GM21515 (cell line): ENCODE measurements around the gene C1orf115.
"Not testable (repeated sequence)": the region's sequence is repeated elsewhere in the genome, so short reads cannot be mapped to it uniquely, and the experiment has no call there.

ENCODE experiments used
- ATAC-seq: cut with Tn5 transposase; IDR thresholded peaks from one replicate; pipeline ENCODE4 v1.9.1; 2021; ENCODE audit not compliant: unreplicated experiment

Gene C1orf115, protein sequence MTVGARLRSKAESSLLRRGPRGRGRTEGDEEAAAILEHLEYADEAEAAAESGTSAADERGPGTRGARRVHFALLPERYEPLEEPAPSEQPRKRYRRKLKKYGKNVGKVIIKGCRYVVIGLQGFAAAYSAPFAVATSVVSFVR

GRCh38 chr1:220690140-220691052 lies at the start of gene C1orf115:
Gene C1orf115, plus strand, starts transcription at chr1:220690363. Its CDS starts 40 bp downstream, at chr1:220690403.
- ATAC-seq: peak; percentile 98

GRCh38 chr1:220642285-220642684 lies 47.9 kb upstream of the C1orf115 start:
- no peak for ATAC-seq

DNA sequence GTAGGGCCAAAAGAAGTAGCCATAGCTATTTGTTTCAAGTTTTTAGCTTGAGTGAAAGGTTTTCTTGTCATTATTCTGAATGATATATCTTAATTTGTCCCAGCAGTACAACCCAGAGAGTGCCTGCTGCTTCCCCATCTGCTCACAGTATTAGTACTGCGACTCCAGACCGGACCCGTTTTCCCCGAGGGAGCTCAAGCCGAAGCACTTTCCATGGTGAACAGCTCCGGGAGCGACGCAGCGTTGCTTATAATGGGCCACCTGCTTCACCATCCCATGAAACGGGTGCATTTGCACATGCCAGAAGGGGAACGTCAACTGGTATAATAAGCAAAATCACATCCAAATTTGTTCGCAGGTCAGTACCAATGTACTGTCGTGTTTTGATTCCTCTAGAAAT lies 37.2 kb upstream of the C1orf115 start:
- ATAC-seq: no peak

DNA sequence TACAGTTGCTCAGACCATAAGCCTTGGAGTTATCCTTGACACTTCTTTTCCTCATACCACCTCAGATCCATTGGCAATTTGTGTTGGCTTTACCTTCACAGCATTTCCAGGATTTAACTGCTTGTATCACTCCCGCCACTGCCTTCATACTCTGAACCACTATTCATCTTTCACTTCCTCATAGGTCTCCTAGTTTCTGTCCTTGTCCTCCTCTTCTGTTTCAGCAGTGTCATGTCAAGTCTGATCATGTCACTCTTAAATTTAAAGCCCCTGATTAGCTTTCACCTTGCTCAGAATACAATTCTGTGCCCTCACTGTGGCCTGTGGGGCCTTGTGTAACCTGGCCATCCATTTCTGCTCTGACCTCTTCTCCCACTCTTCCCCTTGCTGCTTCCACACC lies 34.7 kb upstream of the C1orf115 start:
- ATAC-seq: peak; percentile 99

GRCh38 chr1:220655961-220656740 lies 34.0 kb upstream of the C1orf115 start:
- ATAC-seq: peak; percentile 25

DNA sequence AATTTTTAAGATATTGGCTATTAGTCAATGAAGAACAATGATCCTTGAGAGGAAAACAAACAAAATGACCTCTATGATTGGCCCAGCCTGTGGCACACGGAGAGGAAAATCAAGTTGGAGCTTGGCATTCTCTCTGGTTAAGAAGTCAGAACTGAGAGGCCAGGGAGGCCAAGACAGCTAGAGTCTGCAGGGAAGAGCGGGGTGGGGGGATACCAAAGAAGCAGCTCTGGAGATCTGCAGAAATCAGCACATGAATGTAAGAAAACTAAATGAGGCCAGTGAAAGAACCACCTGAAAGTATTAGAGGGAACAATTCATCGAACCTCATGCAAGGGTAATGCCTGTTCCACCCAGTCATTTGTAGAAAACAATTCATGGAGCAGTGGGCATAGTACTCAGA lies 23.8 kb upstream of the C1orf115 start:
- no peak for ATAC-seq

DNA sequence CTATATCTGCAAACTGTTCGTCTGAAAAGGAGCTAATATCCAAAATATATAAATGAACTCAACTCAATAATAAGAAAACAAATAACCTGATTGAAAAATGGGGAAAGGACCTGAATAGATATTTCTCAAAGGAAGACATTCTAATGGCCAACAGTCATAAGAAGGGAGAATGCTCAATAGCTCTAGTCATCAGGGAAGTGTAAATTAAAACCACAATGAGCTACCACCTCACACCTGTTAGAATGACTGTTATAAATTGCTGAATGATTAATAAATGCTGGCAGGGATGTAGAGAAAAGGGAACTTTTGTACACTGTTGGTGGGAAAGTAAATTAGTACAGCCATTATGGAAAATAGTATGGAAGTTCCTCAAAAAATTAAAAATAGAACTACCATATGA lies 21.2 kb upstream of the C1orf115 start:
- no peak for ATAC-seq

- no peak for ATAC-seq
These were observed 19.8 kb upstream of the C1orf115 start for GRCh38 chr1:220670365-220670764.

GRCh38 chr1:220673921-220674320 lies 16.2 kb upstream of the C1orf115 start:
- ATAC-seq: no peak

DNA sequence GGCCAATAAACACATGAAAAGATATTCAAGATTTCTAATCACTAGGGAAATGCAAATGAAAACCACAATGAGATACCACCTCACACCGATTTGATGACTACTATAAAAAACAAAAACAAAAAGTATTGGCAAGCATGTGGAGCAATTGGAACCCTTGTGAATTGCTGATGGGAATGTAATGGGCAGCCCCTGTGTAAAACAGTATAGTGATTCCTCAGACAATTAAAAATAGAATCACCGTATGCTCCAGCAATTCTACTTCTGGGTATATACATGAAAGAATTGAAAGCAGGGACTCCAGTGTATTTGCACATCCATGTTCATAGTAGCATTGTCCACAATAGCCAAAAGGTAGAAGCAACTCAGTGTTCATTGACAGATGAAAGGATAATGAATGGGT lies 12.9 kb upstream of the C1orf115 start:
- ATAC-seq: no peak

DNA sequence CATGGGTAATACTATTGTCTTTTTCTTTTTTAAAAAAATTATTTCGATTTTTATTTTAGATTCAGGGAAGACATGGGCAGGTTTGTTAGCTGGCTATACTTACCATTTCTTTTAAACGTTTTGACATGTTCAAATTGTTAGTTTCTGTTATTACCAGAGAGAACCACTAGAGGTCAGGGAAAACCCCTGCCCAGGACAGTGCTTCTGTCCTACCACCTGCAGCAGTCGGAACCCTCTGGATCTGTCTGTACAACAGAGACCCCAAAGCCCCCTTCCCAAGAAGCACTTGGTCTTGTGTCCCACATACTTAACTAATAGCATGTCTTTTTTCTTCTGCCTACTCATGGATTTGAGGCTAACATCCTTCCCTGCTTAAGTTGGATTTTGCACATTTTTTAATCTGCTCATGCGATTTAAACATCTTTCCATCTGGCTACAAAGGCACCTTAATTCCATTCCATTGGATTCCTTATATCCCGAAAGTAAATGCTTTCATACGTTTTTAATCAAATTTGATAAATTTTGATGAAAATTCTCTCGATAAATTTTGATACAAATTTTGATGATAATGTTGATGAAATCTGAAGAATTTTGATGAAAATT lies 10.0 kb upstream of the C1orf115 start:
- ATAC-seq: peak; percentile 97

DNA sequence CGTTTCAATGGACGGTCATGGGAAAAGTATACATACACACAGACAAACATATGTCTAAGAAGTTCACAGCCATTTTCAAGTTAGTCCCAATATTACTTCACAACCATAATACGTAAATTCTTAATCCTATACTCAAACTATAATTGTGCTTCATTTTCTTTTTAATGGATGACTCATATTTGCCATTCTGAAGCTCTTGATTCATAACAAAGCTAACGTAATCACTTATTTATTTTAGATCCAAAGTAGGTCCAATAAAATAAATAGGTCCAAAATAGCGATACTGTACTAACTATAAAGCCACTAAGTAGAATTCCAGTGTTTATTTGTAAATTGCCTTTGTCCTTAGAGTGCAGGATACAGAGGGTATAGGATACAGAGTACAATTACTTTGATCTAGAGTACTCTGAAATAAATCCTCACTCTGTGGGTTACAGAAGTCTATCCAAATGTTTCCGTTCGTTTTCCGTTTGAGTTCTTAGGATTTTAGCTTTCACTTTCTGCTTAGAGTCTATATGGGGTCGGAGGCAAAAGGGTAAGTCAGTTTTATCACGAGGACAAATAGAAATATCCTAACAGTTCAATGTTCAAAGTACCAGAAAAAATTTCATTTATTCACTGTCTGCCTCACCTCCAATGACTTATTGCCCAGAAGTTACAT lies 8.8 kb upstream of the C1orf115 start:
- ATAC-seq: no peak

DNA sequence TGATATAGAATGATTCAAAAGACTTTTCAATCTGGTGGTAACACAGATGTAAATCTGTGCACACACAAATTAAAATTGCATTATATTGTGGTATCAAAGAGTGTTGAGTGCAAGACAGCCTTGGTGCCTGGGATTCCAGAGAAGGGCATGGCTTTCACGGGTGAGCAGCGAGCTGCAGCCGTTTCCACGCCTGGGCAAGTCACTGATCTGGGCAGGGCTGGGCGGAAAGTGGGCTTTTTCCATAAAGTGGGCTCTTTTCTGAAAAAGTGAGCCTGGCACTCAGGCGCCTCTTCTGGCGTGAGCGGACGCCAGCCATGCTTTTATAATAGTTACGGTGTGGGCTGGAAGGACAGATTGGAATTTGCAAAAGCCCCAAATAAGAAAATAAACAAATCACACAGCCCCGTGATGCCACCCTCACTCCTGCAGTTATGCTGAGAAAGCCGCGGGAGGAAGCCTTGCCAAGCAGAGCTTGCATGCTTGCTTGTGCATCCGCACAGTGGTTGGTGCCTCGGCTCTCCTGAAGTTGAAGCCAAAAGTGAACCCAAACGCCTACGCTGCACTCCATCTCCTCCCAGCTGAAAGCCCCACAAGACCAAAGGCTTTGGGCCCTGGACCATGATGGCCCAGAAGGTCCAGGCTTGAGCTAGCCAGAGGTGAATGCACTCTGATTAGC lies 7.1 kb upstream of the C1orf115 start:
- no peak for ATAC-seq

- ATAC-seq: not testable (repeated sequence)
These were observed 6.4 kb upstream of the C1orf115 start for GRCh38 chr1:220683716-220684115.

GRCh38 chr1:220684890-220685289 lies 5.3 kb upstream of the C1orf115 start:
- no peak for ATAC-seq

DNA sequence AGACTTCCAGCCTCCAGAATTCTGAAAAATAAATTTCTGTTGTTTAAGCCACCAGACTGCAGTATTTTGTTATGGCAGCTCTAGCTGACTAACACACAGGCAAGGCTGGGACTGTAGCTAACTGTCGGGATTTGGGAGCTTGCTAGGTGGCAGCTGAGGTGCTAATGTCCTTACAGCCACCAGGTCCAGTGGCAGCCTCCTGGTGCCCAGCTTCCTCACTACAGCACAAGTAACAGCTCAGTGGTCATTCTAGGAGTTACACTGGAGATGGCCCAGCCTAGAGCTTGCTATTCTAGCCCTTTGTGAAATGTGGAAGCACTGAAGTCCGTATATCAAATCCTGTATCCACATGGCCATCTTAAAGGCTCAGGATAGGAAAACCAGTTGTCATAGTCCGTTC lies 4.3 kb upstream of the C1orf115 start:
- no peak for ATAC-seq

DNA sequence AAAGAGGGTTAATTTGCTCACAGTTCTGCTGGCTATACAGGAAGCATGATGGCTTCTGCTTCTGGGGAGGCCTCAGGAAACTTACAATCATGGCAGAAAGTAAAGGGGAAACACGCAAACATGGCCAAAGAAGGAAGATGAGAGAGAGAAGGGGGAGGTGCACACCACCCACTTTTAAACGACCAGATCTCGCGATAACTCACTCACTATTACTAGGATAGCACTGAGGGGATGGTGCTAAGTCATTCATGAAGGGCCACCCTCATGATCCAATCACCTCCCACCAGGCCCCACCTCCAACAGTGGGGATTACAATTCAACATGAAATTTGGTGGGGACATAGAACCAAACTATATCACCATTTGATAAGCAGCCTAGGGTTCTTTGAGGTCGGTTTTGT lies 2.4 kb upstream of the C1orf115 start:
- no peak for ATAC-seq

GRCh38 chr1:220689666-220690065 lies 497 bp upstream of the C1orf115 start:
- ATAC-seq: no peak

- no peak for ATAC-seq
These were observed 1.0 kb downstream of the C1orf115 start for GRCh38 chr1:220691053-220691684.
